GM06990 (cell line): ENCODE data around the gene SGPP2.

Source experiments
- DNase-seq: peaks from one replicate; pipeline ENCODE4 v3.0.0-alpha.2; 2011; ENCODE audit not compliant: insufficient read length; ENCODE audit errors: extremely low read depth
- H3K27me3 ChIP-seq: replicated peaks from 2 replicates; pipeline ENCODE4 v1.6.0; 2011; ENCODE audit warnings: low read length; ENCODE audit not compliant: control insufficient read depth, insufficient read depth
- H3K36me3 ChIP-seq: 2 replicates; pipeline ENCODE4 v1.5.1; 2011; ENCODE audit warnings: low read length; ENCODE audit not compliant: control insufficient read depth, insufficient read depth
- H3K4me3 ChIP-seq: replicated peaks from 2 replicates; pipeline ENCODE4 v1.5.1; 2011; ENCODE audit warnings: low read depth, mild to moderate bottlenecking, control low read depth, low read length
- TF ChIP-seq, protein P1 (sequence below): IDR thresholded peaks from 2 replicates; pipeline ENCODE4 v1.5.1; 2011; ENCODE audit warnings: low read length, control low read depth, mild to moderate bottlenecking, inconsistent platforms; ENCODE audit not compliant: insufficient read depth, poor library complexity, severe bottlenecking

Gene SGPP2

GRCh38 chr2:222554517-222554916 lies 130.2 kb downstream of the SGPP2 start:
- TF ChIP-seq, protein P1, sequence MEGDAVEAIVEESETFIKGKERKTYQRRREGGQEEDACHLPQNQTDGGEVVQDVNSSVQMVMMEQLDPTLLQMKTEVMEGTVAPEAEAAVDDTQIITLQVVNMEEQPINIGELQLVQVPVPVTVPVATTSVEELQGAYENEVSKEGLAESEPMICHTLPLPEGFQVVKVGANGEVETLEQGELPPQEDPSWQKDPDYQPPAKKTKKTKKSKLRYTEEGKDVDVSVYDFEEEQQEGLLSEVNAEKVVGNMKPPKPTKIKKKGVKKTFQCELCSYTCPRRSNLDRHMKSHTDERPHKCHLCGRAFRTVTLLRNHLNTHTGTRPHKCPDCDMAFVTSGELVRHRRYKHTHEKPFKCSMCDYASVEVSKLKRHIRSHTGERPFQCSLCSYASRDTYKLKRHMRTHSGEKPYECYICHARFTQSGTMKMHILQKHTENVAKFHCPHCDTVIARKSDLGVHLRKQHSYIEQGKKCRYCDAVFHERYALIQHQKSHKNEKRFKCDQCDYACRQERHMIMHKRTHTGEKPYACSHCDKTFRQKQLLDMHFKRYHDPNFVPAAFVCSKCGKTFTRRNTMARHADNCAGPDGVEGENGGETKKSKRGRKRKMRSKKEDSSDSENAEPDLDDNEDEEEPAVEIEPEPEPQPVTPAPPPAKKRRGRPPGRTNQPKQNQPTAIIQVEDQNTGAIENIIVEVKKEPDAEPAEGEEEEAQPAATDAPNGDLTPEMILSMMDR, result no peak
- DNase-seq, result no peak
- no peak overlapping the region for H3K4me3 ChIP-seq

DNA sequence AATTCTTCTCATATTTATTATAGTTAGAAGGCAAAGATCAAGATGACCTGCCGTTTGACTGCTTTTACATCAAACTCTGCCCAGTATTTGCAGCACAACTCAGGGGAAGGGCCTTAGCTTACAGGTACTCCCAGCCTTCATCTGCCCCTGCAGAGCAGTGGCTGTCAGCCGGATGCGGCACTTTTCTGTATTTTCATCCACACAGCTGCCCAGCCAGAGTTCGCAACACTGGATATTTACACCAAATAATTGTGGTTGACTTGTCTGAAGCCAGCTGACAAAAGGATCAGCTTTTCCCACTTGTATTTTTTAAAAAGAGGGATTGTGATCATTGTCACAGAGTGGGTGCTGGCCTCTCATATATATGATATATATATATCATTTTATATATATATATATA lies 136.8 kb downstream of the SGPP2 start:
- Histone ChIP-seq H3K36me3 (peaks cover 1% of the 10 kb centered on the region), H3K4me3 (no peak overlapping the region), H3K27me3 (no peaks in the 10 kb centered on the region)
- TF ChIP-seq, protein P1, result no peak
- DNase-seq, result no peak

More at GRCh38 chr2:222554517-222554916, 130.2 kb downstream of the SGPP2 start:
- Histone ChIP-seq H3K27me3 (no peaks in the 10 kb centered on the region), H3K36me3 (no peaks in the 10 kb centered on the region; the same call in 1 of the 2 replicates)

DNA sequence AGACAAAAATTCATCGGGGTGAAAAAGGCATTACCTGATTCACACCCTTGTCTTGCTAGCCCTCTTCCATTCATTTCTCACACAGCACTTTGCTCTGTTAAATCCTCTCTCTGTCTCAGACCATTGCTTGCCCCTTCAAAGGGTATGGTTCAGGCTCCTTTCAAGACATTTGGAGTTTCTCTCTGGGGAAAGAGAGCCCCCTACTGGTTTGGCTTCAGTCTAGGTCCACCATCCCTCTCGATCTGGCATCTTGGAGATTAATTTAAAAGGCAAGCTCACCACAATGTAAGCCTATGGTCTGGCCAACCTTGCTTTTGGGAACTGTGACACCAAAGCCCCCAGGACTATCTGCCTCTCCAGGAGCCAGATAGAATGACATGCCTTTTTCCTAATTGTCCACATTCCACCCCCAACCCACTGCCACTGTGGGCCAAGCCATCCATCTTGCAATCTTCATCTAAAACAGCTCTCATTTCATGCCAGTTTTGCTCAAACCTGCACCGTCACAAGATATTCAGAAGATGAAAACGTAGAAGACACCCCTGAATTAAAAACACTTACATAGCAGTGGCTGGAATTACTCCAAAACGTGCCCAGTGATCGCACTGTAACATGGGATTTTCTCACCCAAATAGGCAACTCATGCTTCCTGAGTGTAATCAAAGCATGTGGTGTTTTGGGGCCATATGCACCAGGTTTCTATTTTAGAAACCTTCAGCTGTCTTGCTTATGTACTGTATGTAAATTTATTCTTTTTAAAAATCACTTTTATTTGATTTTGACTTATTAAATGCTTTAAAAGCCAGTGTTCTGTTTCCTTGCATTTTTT lies 137.7 kb downstream of the SGPP2 start:
- TF ChIP-seq, protein P1, result peak; percentile 77
- H3K27me3 ChIP-seq, result no peaks in the 10 kb centered on the region
- DNase-seq, result no peak
- peaks cover 1% of the 10 kb centered on the region for H3K36me3 ChIP-seq
- no peak overlapping the region for H3K4me3 ChIP-seq

DNA sequence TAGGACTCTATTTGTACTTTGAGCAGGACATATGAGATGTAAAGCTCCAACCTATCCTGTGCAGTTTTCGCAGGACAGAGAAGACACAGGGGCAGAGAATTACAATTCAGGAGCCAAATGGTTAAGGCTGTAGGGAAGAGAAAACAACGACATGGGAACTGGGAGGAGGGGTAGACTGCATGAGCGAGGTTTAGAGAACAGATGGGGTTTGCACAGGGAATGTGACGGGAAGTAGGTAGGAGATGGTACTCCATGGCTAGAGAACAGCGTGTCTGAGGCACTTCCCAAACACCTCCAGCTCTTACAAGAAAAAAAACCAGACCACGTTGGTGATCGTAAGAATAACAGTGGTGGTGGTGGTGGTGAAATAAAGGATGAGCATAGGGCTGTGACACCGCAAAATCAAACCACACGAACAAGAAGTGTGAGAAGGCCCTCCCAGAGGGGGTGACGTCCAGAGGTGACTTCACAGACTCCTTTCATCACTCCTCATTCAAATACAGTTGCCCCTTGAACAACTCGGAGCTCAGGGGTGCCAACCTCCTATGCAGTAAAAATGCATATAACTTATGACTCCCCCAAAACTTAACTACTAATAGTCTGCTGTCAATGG lies 138.9 kb downstream of the SGPP2 start:
- Histone ChIP-seq H3K27me3 (no peaks in the 10 kb centered on the region), H3K4me3 (no peak overlapping the region), H3K36me3 (peaks cover 1% of the 10 kb centered on the region)
- DNase-seq, result no peak
- TF ChIP-seq, protein P1, result no peak

- TF ChIP-seq, protein P1, result no peak
- no peak overlapping the region for H3K4me3 ChIP-seq
- peaks cover 2% of the 10 kb centered on the region for H3K36me3 ChIP-seq
- DNase-seq, result no peak
- H3K27me3 ChIP-seq, result no peaks in the 10 kb centered on the region
Measured at GRCh38 chr2:222563936-222564335, 139.6 kb downstream of the SGPP2 start.
